ENCODE data around the gene NFYB. TPM values are rescaled to one million over a fixed set of nuclear protein-coding genes. Genes with fewer than 3 reads are reported as not detected.

Gene NFYB
- total and polyA plus RNA-seq, 9 of the 15 experiments (the other 6 are each of a cell fraction or from before 2014, with no cell fraction given) = 14.5 to 51.5 (median 32.3) TPM

DNA sequence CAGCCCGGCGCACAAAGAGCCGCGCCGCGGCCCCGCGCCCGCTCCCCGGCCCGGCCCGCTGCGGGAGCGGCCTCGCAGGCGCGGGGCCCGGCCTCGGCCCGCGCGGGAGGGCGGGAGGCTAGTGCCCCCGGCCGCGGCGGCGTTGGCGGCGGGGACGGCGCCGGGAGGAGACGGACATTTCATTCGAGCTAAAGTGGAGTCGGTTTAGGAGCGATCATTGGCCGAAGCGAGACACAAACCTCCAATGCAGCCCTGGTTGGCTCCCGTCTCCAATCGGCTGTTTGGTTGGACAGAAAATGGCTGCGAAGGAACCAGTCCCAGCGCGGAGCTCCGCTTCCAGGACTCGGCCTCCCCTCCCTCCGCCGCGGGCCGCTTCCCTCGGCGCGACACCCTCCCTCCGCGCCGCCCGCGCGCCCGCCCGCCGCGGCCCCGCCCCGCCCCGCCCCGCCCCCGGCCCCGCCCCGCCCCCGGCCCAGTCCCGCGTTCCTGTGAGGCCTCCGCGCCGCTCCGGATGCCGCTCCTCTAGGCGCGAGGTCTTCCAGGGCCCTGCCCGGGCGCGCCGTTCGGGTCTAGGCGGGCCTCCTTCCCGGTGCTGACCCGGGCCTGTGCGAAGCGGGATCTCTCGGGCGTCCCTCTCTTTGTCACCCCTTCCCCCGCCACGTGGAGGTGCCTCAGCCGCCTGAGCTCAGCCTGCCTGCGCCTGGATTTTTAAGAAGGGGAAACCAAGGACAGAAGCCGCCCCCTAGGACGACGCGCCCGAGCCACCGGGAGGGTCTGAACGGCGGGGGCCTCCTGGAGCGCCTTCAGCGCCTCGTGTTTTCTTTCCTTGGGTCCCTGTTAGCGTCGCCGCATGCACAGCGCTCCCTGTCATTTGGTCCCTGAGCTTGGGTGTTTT is at the start of gene NFYB (continued):
- TF ChIP-seq, protein P1, sequence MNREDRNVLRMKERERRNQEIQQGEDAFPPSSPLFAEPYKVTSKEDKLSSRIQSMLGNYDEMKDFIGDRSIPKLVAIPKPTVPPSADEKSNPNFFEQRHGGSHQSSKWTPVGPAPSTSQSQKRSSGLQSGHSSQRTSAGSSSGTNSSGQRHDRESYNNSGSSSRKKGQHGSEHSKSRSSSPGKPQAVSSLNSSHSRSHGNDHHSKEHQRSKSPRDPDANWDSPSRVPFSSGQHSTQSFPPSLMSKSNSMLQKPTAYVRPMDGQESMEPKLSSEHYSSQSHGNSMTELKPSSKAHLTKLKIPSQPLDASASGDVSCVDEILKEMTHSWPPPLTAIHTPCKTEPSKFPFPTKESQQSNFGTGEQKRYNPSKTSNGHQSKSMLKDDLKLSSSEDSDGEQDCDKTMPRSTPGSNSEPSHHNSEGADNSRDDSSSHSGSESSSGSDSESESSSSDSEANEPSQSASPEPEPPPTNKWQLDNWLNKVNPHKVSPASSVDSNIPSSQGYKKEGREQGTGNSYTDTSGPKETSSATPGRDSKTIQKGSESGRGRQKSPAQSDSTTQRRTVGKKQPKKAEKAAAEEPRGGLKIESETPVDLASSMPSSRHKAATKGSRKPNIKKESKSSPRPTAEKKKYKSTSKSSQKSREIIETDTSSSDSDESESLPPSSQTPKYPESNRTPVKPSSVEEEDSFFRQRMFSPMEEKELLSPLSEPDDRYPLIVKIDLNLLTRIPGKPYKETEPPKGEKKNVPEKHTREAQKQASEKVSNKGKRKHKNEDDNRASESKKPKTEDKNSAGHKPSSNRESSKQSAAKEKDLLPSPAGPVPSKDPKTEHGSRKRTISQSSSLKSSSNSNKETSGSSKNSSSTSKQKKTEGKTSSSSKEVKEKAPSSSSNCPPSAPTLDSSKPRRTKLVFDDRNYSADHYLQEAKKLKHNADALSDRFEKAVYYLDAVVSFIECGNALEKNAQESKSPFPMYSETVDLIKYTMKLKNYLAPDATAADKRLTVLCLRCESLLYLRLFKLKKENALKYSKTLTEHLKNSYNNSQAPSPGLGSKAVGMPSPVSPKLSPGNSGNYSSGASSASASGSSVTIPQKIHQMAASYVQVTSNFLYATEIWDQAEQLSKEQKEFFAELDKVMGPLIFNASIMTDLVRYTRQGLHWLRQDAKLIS (CRISPR knock-in tag; IDR thresholded peaks at IDR 0.05) = no peak
- TF ChIP-seq, protein P2, sequence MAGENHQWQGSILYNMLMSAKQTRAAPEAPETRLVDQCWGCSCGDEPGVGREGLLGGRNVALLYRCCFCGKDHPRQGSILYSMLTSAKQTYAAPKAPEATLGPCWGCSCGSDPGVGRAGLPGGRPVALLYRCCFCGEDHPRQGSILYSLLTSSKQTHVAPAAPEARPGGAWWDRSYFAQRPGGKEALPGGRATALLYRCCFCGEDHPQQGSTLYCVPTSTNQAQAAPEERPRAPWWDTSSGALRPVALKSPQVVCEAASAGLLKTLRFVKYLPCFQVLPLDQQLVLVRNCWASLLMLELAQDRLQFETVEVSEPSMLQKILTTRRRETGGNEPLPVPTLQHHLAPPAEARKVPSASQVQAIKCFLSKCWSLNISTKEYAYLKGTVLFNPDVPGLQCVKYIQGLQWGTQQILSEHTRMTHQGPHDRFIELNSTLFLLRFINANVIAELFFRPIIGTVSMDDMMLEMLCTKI (IDR thresholded peaks at IDR 0.05; ENCODE audit: partially characterized antibody) = no peak
- TF ChIP-seq, protein P3, sequence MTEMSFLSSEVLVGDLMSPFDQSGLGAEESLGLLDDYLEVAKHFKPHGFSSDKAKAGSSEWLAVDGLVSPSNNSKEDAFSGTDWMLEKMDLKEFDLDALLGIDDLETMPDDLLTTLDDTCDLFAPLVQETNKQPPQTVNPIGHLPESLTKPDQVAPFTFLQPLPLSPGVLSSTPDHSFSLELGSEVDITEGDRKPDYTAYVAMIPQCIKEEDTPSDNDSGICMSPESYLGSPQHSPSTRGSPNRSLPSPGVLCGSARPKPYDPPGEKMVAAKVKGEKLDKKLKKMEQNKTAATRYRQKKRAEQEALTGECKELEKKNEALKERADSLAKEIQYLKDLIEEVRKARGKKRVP (CRISPR knock-in tag; IDR thresholded peaks at IDR 0.05) = no peak
- TF ChIP-seq RBFOX2 (IDR thresholded peaks at IDR 0.05; ENCODE audit: low read depth, low read length) (peak; percentile 89), ZBTB1 (CRISPR knock-in tag; IDR thresholded peaks at IDR 0.05; ENCODE audit: borderline replicate concordance, low read depth) (no peak), SRSF9 (IDR thresholded peaks at IDR 0.05; ENCODE audit: borderline replicate concordance, low read depth, low read length) (no peak), NONO (IDR thresholded peaks at IDR 0.05; ENCODE audit: low read depth in 2 of 2, low read length in 1 of 2) (no peak), FIP1L1 (IDR thresholded peaks at IDR 0.05; ENCODE audit: low read depth, low read length, poor library complexity, severe bottlenecking) (peak; percentile 38), PHB (CRISPR knock-in tag; IDR thresholded peaks at IDR 0.05) (no peak), SMC3 (conservative IDR thresholded peaks at IDR 0.05; ENCODE audit: insufficient read depth, low read depth, low read length) (no peak), SAP30 (IDR thresholded peaks at IDR 0.05; ENCODE audit: borderline replicate concordance, insufficient read depth, low read depth, low read length, poor library complexity, severe bottlenecking) (no peak), E2F3 (CRISPR knock-in tag; IDR thresholded peaks at IDR 0.05) (no peak), MTF1 (CRISPR knock-in tag; IDR thresholded peaks at IDR 0.05; ENCODE audit: borderline replicate concordance) (no peak)
- TF ChIP-seq, protein P4, sequence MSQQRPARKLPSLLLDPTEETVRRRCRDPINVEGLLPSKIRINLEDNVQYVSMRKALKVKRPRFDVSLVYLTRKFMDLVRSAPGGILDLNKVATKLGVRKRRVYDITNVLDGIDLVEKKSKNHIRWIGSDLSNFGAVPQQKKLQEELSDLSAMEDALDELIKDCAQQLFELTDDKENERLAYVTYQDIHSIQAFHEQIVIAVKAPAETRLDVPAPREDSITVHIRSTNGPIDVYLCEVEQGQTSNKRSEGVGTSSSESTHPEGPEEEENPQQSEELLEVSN (IDR thresholded peaks at IDR 0.05; ENCODE audit: borderline replicate concordance in 1 of 2, extremely low read depth in 1 of 2, insufficient read depth in 1 of 2, insufficient read length in 1 of 2, low read depth in 1 of 2, low read length in 1 of 2, poor library complexity in 1 of 2, severe bottlenecking in 1 of 2) = peak; percentile 95 to 98
- TF ChIP-seq, protein P5, sequence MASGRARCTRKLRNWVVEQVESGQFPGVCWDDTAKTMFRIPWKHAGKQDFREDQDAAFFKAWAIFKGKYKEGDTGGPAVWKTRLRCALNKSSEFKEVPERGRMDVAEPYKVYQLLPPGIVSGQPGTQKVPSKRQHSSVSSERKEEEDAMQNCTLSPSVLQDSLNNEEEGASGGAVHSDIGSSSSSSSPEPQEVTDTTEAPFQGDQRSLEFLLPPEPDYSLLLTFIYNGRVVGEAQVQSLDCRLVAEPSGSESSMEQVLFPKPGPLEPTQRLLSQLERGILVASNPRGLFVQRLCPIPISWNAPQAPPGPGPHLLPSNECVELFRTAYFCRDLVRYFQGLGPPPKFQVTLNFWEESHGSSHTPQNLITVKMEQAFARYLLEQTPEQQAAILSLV (tag; IDR thresholded peaks at IDR 0.05) = no peak

All from K562 (cell line).